HCT116 (cell line): ENCODE data around the gene SON. TPM values are rescaled to one million over a fixed set of nuclear protein-coding genes. Genes with fewer than 3 reads are reported as not detected.

Source experiments
- ATAC-seq: fragments of 200-7000 bp; cut with Tn5 transposase; 2 replicates; pipeline ENCODE4 v1.9.1; 2020; ENCODE audit warnings: mild to moderate bottlenecking, moderate library complexity
- BruUV-seq: library from RNA; stranded (reverse); fragments of 400-500 nt; replicated peaks from 2 replicates; lab custom pipeline; 2021; lab: Mats Ljungman, UMichigan
- CTCF ChIA-PET: fragments of 300-600 bp; sonication (Branson Sonifier 250); formaldehyde crosslinking; loops from one replicate; lab custom pipeline; 2021; ENCODE audit warnings: antibody characterized with exemption; lab: Charles Lee
- POLR2A ChIA-PET: fragments of 300-600, 350-600 bp; sonication (Branson Sonifier 250); formaldehyde crosslinking; loops from one replicate; lab custom pipeline; 2021; ENCODE audit warnings: antibody characterized with exemption; lab: Charles Lee
- RAD21 ChIA-PET, 2 experiments: fragments of 300-600 bp; sonication (Branson Sonifier 250); formaldehyde crosslinking; loops; one replicate each; lab custom pipeline; 2023; ENCODE audit warnings: low total read pairs in 2 of 2; ENCODE audit not compliant: uncharacterized antibody in 2 of 2, unreplicated experiment in 2 of 2, low non-redundant PET in 1 of 2; lab: Charles Lee
- DNase-seq: peaks from one replicate; pipeline ENCODE4 v3.0.0-alpha.2; 2010; ENCODE audit warnings: low read depth, low spot score
- H2AFZ ChIP-seq: fragments of 200-600 bp; shearing (Covaris generic), sonication (generic); 2 replicates; pipeline ENCODE4 v1.6.1; 2017; ENCODE audit warnings: low read depth, mixed run types, mixed read lengths, antibody characterized with exemption, low read length; ENCODE audit not compliant: poor library complexity, severe bottlenecking
- H3K27ac ChIP-seq: 2 replicates; pipeline ENCODE4 v1.5.1; 2012; ENCODE audit warnings: low read depth, low read length
- H3K27me3 ChIP-seq: fragments of 200-600 bp; sonication (generic); 2 replicates; pipeline ENCODE4 v1.6.1; 2016; ENCODE audit warnings: mixed run types, low read length, mixed read lengths; ENCODE audit not compliant: insufficient read depth
- H3K36me3 ChIP-seq, 2 experiments: fragments of 200-500 bp in 1 of 2; fragments of 200-600 bp in 1 of 2; sonication (Bioruptor generic) in 1 of 2; sonication (generic) in 1 of 2; 2 replicates each; pipeline versions ENCODE4 v1.5.1 to v1.6.1; 2014 to 2016; ENCODE audit warnings: low read length in 2 of 2, inconsistent platforms in 1 of 2, mixed read lengths in 1 of 2, mixed run types in 1 of 2; ENCODE audit not compliant: insufficient read depth in 2 of 2, control insufficient read depth in 1 of 2
- H3K4me1 ChIP-seq, 2 experiments: fragments of 200-600 bp in 1 of 2; sonication (generic) in 1 of 2; 2 replicates each; pipeline versions ENCODE4 v1.5.1 to v1.6.1; 2012 to 2017; ENCODE audit warnings: low read length in 2 of 2, inconsistent platforms in 1 of 2, mild to moderate bottlenecking in 1 of 2, mixed read lengths in 1 of 2, mixed run types in 1 of 2, moderate library complexity in 1 of 2; ENCODE audit not compliant: insufficient read depth in 2 of 2, control insufficient read depth in 1 of 2
- H3K4me2 ChIP-seq: fragments of 200-600 bp; sonication (generic); 2 replicates; pipeline ENCODE4 v1.6.1; 2017; ENCODE audit warnings: mixed run types, low read length, mixed read lengths
- H3K4me3 ChIP-seq, 2 experiments: fragments of 200-600 bp in 1 of 2; sonication (generic) in 1 of 2; replicated peaks in 1 of 2; 2 replicates each; pipeline ENCODE4 v1.5.1; 2011 to 2016; ENCODE audit warnings: low read length in 2 of 2, control low read depth in 1 of 2, low read depth in 1 of 2, mild to moderate bottlenecking in 1 of 2, mixed read lengths in 1 of 2, mixed run types in 1 of 2
- H3K79me2 ChIP-seq: fragments of 200-600 bp; sonication (generic); 2 replicates; pipeline ENCODE4 v1.6.1; 2017; ENCODE audit warnings: mild to moderate bottlenecking, mixed run types, low read length, moderate library complexity, mixed read lengths; ENCODE audit not compliant: insufficient read depth
- H3K9ac ChIP-seq: fragments of 200-600 bp; sonication (generic); 2 replicates; pipeline ENCODE4 v1.6.1; 2016; ENCODE audit warnings: low read length, mixed read lengths
- H3K9me2 ChIP-seq: fragments of 200-600 bp; sonication (generic), shearing (Covaris generic); 2 replicates; pipeline ENCODE4 v1.6.1; 2017; ENCODE audit warnings: mixed run types, mild to moderate bottlenecking, moderate library complexity; ENCODE audit not compliant: insufficient read depth
- H3K9me3 ChIP-seq, 2 experiments: fragments of 200-500 bp in 1 of 2; fragments of 200-600 bp in 1 of 2; sonication (Bioruptor generic) in 1 of 2; sonication (generic) in 1 of 2; 2 replicates each; pipeline ENCODE4 v1.6.1; 2014 to 2017; ENCODE audit warnings: low read length in 2 of 2, mixed read lengths in 2 of 2, inconsistent platforms in 1 of 2, low read depth in 1 of 2, mild to moderate bottlenecking in 1 of 2, mixed run types in 1 of 2, moderate library complexity in 1 of 2; ENCODE audit not compliant: control insufficient read depth in 1 of 2, insufficient read depth in 1 of 2
- H4K20me1 ChIP-seq: fragments of 200-600 bp; sonication (generic), shearing (Covaris generic); 2 replicates; pipeline ENCODE4 v1.6.1; 2017; ENCODE audit warnings: mixed run types, mild to moderate bottlenecking, moderate library complexity; ENCODE audit not compliant: insufficient read depth
- CBX3 ChIP-seq: IDR thresholded peaks from 2 replicates; pipeline ENCODE4 v1.6.1; 2012; ENCODE audit warnings: low read depth
- EGR1 ChIP-seq: IDR thresholded peaks from 2 replicates; pipeline ENCODE4 v1.6.1; 2012; ENCODE audit warnings: low read depth
- EZH2phosphoT487 ChIP-seq: fragments of 200-600 bp; IDR thresholded peaks from 2 replicates; pipeline ENCODE4 v1.6.1; 2018; ENCODE audit warnings: antibody characterized with exemption, borderline replicate concordance
- POLR2AphosphoS5 ChIP-seq: IDR thresholded peaks from 2 replicates; pipeline ENCODE4 v1.6.1; 2011; ENCODE audit warnings: mild to moderate bottlenecking, low read depth, low read length, moderate library complexity
- SRF ChIP-seq: IDR thresholded peaks from 2 replicates; pipeline ENCODE4 v1.6.1; 2012; ENCODE audit warnings: low read depth
- TCF7L2 ChIP-seq: IDR thresholded peaks from 2 replicates; pipeline ENCODE4 v1.7.0; 2011; ENCODE audit warnings: borderline replicate concordance, inconsistent platforms; ENCODE audit not compliant: insufficient read depth, insufficient read length; ENCODE audit errors: extremely low read depth
- ZFX ChIP-seq: fragments of 450-650 bp; IDR thresholded peaks from 2 replicates; pipeline ENCODE4 v1.6.1; 2017
- intact Hi-C: fragments of 100-400 bp; cut with micrococcal nuclease; formaldehyde crosslinking; loops from 2 replicates; pipeline ENCODE4 v1.10.0; 2022
- total RNA-seq: library from RNA; stranded (reverse); gene quantifications from one replicate; pipeline ENCODE4 v1.2.1, GENCODE V29; 2021; ENCODE audit not compliant: unreplicated experiment

The SON gene
- total RNA-seq, 1 experiment from 2014 or later, result 195 TPM

DNA sequence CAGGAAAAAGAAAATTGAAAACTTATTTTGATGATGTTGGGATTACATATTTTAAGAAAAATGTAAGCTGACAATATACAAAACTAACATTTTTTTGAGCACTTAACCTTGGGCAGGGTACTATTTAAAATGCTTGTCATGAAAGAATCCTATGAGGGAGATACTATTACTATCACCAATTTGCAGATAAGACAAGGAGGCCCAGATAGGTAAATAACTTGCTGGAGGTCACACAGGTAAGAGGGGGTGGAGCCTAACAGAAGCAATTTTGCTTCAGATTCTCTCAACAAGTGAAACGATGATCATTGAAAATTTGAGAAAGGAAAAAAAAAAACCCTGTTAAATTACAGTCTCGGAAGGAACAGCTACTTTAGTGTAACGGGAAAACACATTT is 2.1 kb upstream of the SON start:
- no TSS peak for BruUV-seq
- intact Hi-C loops, result loop anchor here (5.0 kb wide), 1 partner anchor 102 kb away; the partner anchor contains the start of genes CRYZL1 and ITSN1

DNA sequence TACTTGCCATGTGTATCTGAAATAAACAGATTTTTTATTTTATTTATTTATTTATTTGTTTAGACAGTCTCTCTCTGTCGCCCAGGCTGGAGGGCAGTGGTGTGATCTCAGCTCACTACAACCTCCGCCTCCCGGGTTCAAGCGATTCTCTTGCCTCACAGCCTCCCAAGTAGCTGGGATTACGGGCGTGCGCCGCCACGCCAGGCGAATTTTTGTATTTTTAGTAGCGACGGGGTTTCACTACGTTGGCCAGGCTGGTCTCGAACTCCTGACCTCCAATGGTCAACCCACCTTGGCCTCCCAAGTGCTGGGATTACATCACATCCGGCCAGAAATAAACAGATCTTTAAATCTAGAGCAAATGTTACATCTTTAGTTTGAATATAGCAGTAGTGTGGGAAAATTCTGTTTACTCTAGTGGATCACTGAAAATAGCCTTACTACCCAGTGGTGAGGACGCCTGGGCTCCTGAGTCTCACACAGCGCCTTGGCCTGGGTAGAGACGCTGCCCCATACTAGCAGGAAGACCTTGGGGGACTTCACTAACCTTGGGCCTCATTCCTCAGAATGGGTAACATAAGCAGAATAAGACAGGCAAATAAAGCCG is 1.6 kb upstream of the SON start:
- TF ChIP-seq EGR1 (no peak), POLR2AphosphoS5 (no peak), CBX3 (no peak), SRF (no peak), TCF7L2 (no peak), ZFX (peak; percentile 39; the same call in 1 of the 2 replicates)
- H3K4me2 ChIP-seq, result peak overlapping the region; percentile 92
- ATAC-seq (no peak), DNase-seq (no peak)
- peaks cover 15 to 19% of the 10 kb centered on the region in 2 experiments for H3K4me1 ChIP-seq
- H3K27me3 ChIP-seq, result no peaks in the 10 kb centered on the region
- H3K9ac ChIP-seq, result peak overlapping the region; percentile 89
- H3K9me3 ChIP-seq, result no peaks in the 10 kb centered on the region
- peak overlapping the region; percentile 98 for H3K27ac ChIP-seq
- intact Hi-C loops, result loop anchor here (5.0 kb wide), 1 partner anchor 101 kb away; the partner anchor contains the start of genes CRYZL1 and ITSN1
- peaks cover 23 to 44% of the 10 kb centered on the region in 2 experiments for H3K36me3 ChIP-seq
- peak overlapping the region; percentile 87 to 91 for H3K4me3 ChIP-seq
- H4K20me1 ChIP-seq, result peaks cover 33% of the 10 kb centered on the region; the same call in 1 of the 2 replicates
- H2AFZ ChIP-seq, result no peak overlapping the region
- no TSS peak for BruUV-seq
- H3K79me2 ChIP-seq, result peaks cover 90% of the 10 kb centered on the region
- no peaks in the 10 kb centered on the region for H3K9me2 ChIP-seq
- ChIA-PET RAD21 (no interaction called here), CTCF (no interaction called here), POLR2A (no interaction called here)

More for the DNA sequence above, 2.1 kb upstream of the SON start:
- POLR2A ChIA-PET, result no interaction called here
- DNase-seq (no peak), ATAC-seq (no peak)
- no peak for TF ChIP-seq EZH2phosphoT487
- 0 out of 2 replicates have a peak, but pooled peaks have one; percentile 20 for TF ChIP-seq POLR2AphosphoS5
- Histone ChIP-seq H3K27me3 (no peaks in the 10 kb centered on the region), H3K4me1 (peaks cover 15 to 19% of the 10 kb centered on the region in 2 experiments), H3K36me3 (peaks cover 27 to 49% of the 10 kb centered on the region in 2 experiments), H3K27ac (peak overlapping the region; percentile 98; the same call in 1 of the 2 replicates), H3K9ac (peak overlapping the region; percentile 89), H4K20me1 (peaks cover 28% of the 10 kb centered on the region; the same call in 1 of the 2 replicates), H3K79me2 (peaks cover 90% of the 10 kb centered on the region), H3K9me2 (no peaks in the 10 kb centered on the region), H3K4me3 (peak overlapping the region; percentile 87 to 91), H2AFZ (no peak overlapping the region), H3K9me3 (no peaks in the 10 kb centered on the region), H3K4me2 (peak overlapping the region; percentile 92)
- CTCF ChIA-PET, result no interaction called here
- RAD21 ChIA-PET, result no interaction called here
